Measurements from ENCODE around the gene SRPK2.
A peak's percentile ranks its signal among the peaks of the same experiment; 100 is the strongest.

Gene SRPK2

GRCh38 chr7:105224884-105225651 lies 163.7 kb downstream of the SRPK2 start:
- peak; percentile 72 to 73 for DNase-seq (ENCODE audit: low read depth in 2 of 2)

GRCh38 chr7:105222953-105223352 lies 165.8 kb downstream of the SRPK2 start:
- no peak for DNase-seq (ENCODE audit: low read depth in 2 of 2)

GRCh38 chr7:105219771-105220160 lies 169.0 kb downstream of the SRPK2 start:
- DNase-seq (ENCODE audit: low read depth in 2 of 2): no peak

GRCh38 chr7:105218939-105219770 lies 169.6 kb downstream of the SRPK2 start:
- no peak for DNase-seq (ENCODE audit: low read depth in 2 of 2)

- DNase-seq (ENCODE audit: low read depth in 2 of 2): no peak
Measured at GRCh38 chr7:105218215-105218614, 170.5 kb downstream of the SRPK2 start.

GRCh38 chr7:105216786-105217185 lies 171.9 kb downstream of the SRPK2 start:
- no peak for DNase-seq (ENCODE audit: low read depth in 2 of 2)

GRCh38 chr7:105215821-105216220 lies 172.9 kb downstream of the SRPK2 start:
- no peak for DNase-seq (ENCODE audit: low read depth in 2 of 2)

GRCh38 chr7:105215182-105215581 lies 173.5 kb downstream of the SRPK2 start:
- no peak for DNase-seq (ENCODE audit: low read depth in 2 of 2)

GRCh38 chr7:105213611-105214010 lies 175.1 kb downstream of the SRPK2 start:
- no peak for DNase-seq (ENCODE audit: low read depth in 2 of 2)

- DNase-seq (ENCODE audit: low read depth in 2 of 2): no peak
Measured at GRCh38 chr7:105212212-105212611, 176.5 kb downstream of the SRPK2 start.

- no peak for DNase-seq (ENCODE audit: low read depth in 2 of 2)
Measured at GRCh38 chr7:105210721-105211205, 178.0 kb downstream of the SRPK2 start.

GRCh38 chr7:105209870-105210269 lies 178.9 kb downstream of the SRPK2 start:
- no peak for DNase-seq (ENCODE audit: low read depth in 2 of 2)

- DNase-seq (ENCODE audit: low read depth in 2 of 2): no peak
Measured at GRCh38 chr7:105209433-105209832, 179.3 kb downstream of the SRPK2 start.

- no peak for DNase-seq (ENCODE audit: low read depth in 2 of 2)
Measured at GRCh38 chr7:105206985-105207384, 181.7 kb downstream of the SRPK2 start.

- DNase-seq (ENCODE audit: low read depth in 2 of 2): no peak
Measured at GRCh38 chr7:105205592-105206237, 183.0 kb downstream of the SRPK2 start.

- DNase-seq (ENCODE audit: low read depth in 2 of 2): no peak
Measured at GRCh38 chr7:105204953-105205352, 183.8 kb downstream of the SRPK2 start.

- DNase-seq (ENCODE audit: low read depth in 2 of 2): no peak
Measured at GRCh38 chr7:105204520-105204919, 184.2 kb downstream of the SRPK2 start.

GRCh38 chr7:105202616-105203015 lies 186.1 kb downstream of the SRPK2 start:
- DNase-seq (ENCODE audit: low read depth in 2 of 2): no peak

GRCh38 chr7:105199386-105199785 lies 189.3 kb downstream of the SRPK2 start:
- no peak for DNase-seq (ENCODE audit: low read depth in 2 of 2)

GRCh38 chr7:105198223-105198622 lies 190.5 kb downstream of the SRPK2 start:
- peak; percentile 81 to 82 for DNase-seq (ENCODE audit: low read depth in 2 of 2)

- no peak for DNase-seq (ENCODE audit: low read depth in 2 of 2)
Measured at GRCh38 chr7:105196473-105196872, 192.2 kb downstream of the SRPK2 start.

GRCh38 chr7:105195891-105196290 lies 192.8 kb downstream of the SRPK2 start:
- no peak for DNase-seq (ENCODE audit: low read depth in 2 of 2)
